K562 (cell line): ENCODE measurements around the gene CYSRT1. TPM values are rescaled to one million over a fixed set of nuclear protein-coding genes. Genes with fewer than 3 reads are reported as not detected.

Experiments used
- ATAC-seq: fragments of 200-7000 bp; cut with Tn5 transposase; 3 replicates; pipeline ENCODE4 v1.9.1; 2020; ENCODE audit warnings: moderate library complexity
- BruUV-seq: library from RNA; stranded (reverse); fragments of 400-500 nt; replicated peaks from 2 replicates; lab custom pipeline; 2021; lab: Mats Ljungman, UMichigan
- CTCF ChIA-PET: fragments of 300-600 bp; formaldehyde crosslinking; extraction: SDS; loops from one replicate; lab custom pipeline; 2021; ENCODE audit warnings: low intra/inter-chr PET ratio; lab: Yijun Ruan, JAX
- POLR2A ChIA-PET: fragments of 300-600, 350-650 bp; sonication (Branson Sonifier 250); formaldehyde crosslinking; extraction: SDS; loops from one replicate; lab custom pipeline; 2021; ENCODE audit warnings: antibody characterized with exemption, inconsistent platforms; lab: Yijun Ruan, JAX
- DNase-seq, 4 experiments: peaks; one replicate each; pipeline versions ENCODE4 v3.0.0 to v3.0.0-alpha.2; 2011 to 2018; ENCODE audit warnings: low spot score in 3 of 4, mixed read lengths in 3 of 4; ENCODE audit errors: extremely low read depth in 1 of 4
- FAIRE-seq: peaks from 2 replicates; lab custom pipeline; 2011; peaks lifted over from hg19 to GRCh38; lab: Jason Lieb, UNC
- H2AFZ ChIP-seq: 2 replicates; pipeline ENCODE4 v1.6.0; 2011; ENCODE audit warnings: low read depth, low read length, control low read depth, inconsistent platforms
- H3K27ac ChIP-seq: fragments of 200-600 bp; 3 replicates; pipeline ENCODE4 v1.8.0; 2011; ENCODE audit warnings: low read depth, mild to moderate bottlenecking, control low read depth, inconsistent platforms, low read length, moderate library complexity, mixed read lengths; ENCODE audit errors: extremely low read depth
- H3K27me3 ChIP-seq, 2 experiments: fragments of 300-600 bp in 1 of 2; 2 replicates in 1 of 2; 3 replicates in 1 of 2; pipeline versions ENCODE4 v1.6.0 to v1.8.0; 2011; ENCODE audit warnings: inconsistent platforms in 2 of 2, low read length in 2 of 2, mild to moderate bottlenecking in 1 of 2, mixed read lengths in 1 of 2, moderate library complexity in 1 of 2; ENCODE audit not compliant: control insufficient read depth in 2 of 2, insufficient read depth in 2 of 2
- H3K36me3 ChIP-seq: fragments of 300-600 bp; 3 replicates; pipeline ENCODE4 v1.8.0; 2011; ENCODE audit warnings: mild to moderate bottlenecking, low read length, inconsistent platforms; ENCODE audit not compliant: control insufficient read depth, insufficient read depth
- H3K4me1 ChIP-seq, 2 experiments: fragments of 200-600 bp in 1 of 2; replicated peaks in 1 of 2; 2 replicates in 1 of 2; 3 replicates in 1 of 2; pipeline versions ENCODE4 v1.5.1 to v1.8.0; 2011; ENCODE audit warnings: inconsistent platforms in 2 of 2, low read length in 2 of 2, mild to moderate bottlenecking in 1 of 2, mixed read lengths in 1 of 2, moderate library complexity in 1 of 2; ENCODE audit not compliant: control insufficient read depth in 2 of 2, insufficient read depth in 2 of 2
- H3K4me2 ChIP-seq: 2 replicates; pipeline ENCODE4 v1.6.1; 2011; ENCODE audit warnings: low read length, control low read depth, inconsistent platforms, mixed read lengths; ENCODE audit not compliant: insufficient read depth
- H3K4me3 ChIP-seq: fragments of 200-600 bp; sonication (generic), shearing (Covaris generic); 2 replicates; pipeline ENCODE4 v1.5.1; 2016; ENCODE audit warnings: control low read depth, inconsistent platforms
- H3K79me2 ChIP-seq: fragments of 200-600 bp; 3 replicates; pipeline ENCODE4 v1.8.0; 2011; ENCODE audit warnings: low read length, inconsistent platforms; ENCODE audit not compliant: control insufficient read depth, insufficient read depth
- H3K9ac ChIP-seq, 2 experiments: 2 replicates each; pipeline versions ENCODE4 v1.6.0 to v1.6.1; 2011; ENCODE audit warnings: low read depth in 2 of 2, low read length in 2 of 2, control low read depth in 1 of 2, inconsistent platforms in 1 of 2, mild to moderate bottlenecking in 1 of 2, mixed read lengths in 1 of 2; ENCODE audit not compliant: insufficient read depth in 1 of 2
- H3K9me1 ChIP-seq: one replicate; pipeline ENCODE4 v1.6.0; 2011; ENCODE audit warnings: inconsistent platforms, mild to moderate bottlenecking, low read length, moderate library complexity; ENCODE audit not compliant: control insufficient read depth, insufficient read depth
- H3K9me3 ChIP-seq: replicated peaks from 2 replicates; pipeline ENCODE4 v1.5.1; 2011; ENCODE audit warnings: low read depth, low read length, inconsistent platforms; ENCODE audit not compliant: control insufficient read depth, insufficient read depth
- H4K20me1 ChIP-seq: replicated peaks from 2 replicates; pipeline ENCODE4 v1.6.1; 2011; ENCODE audit warnings: low read length, inconsistent platforms, mixed read lengths; ENCODE audit not compliant: control insufficient read depth, insufficient read depth
- RB1 ChIP-seq: fragments of 450-650 bp; IDR thresholded peaks from 2 replicates; pipeline ENCODE4 v1.6.1; 2017; ENCODE audit warnings: low read depth, mild to moderate bottlenecking
- RBFOX2 ChIP-seq: fragments of 200-400 bp; formaldehyde crosslinking; IDR thresholded peaks from 2 replicates; pipeline ENCODE4 v1.6.1; 2017; ENCODE audit warnings: low read depth, mild to moderate bottlenecking, low read length, moderate library complexity
- ZFP36 ChIP-seq: fragments of 150-350 bp; IDR thresholded peaks from 2 replicates; pipeline ENCODE4 v1.6.1; 2018; ENCODE audit warnings: low read length, low read depth; ENCODE audit not compliant: partially characterized antibody
- WGBS: fragments of 100-300 bp; shearing (Covaris generic); methylation state at CpG from one replicate; pipeline ENCODE4 v1.1.6; 2016; ENCODE audit warnings: low coverage, mixed read lengths; ENCODE audit not compliant: insufficient coverage; ENCODE audit errors: missing lambda C conversion rate; 5-methylcytosine and 5-hydroxymethylcytosine counted together
- in situ Hi-C: fragments of 300-500 bp; cut with MboI; formaldehyde crosslinking; loops from 4 replicates; pipeline ENCODE4 v1.15.0; 2018; ENCODE audit warnings: inconsistent platforms, mixed read lengths
- intact Hi-C: fragments of 100-400 bp; cut with micrococcal nuclease; formaldehyde crosslinking; loops from 2 replicates; pipeline ENCODE4 v1.14.2; 2022
- polyA plus RNA-seq, 8 experiments: library from polyadenylated mRNA; depleted of rRNA in 4 of 8; stranded (reverse) in 5 of 8; unstranded in 3 of 8; fragments of >200 nt; fragmentation: Nextera tagmentation in 2 of 8; fragmentation: Illumina TruSeq in 1 of 8; extraction: Ambion mirVana in 2 of 8; extraction: Trizol in 1 of 8; gene quantifications; 2 replicates each; pipeline versions ENCODE4 v1.2.1 to v1.2.3, GENCODE V29; 2011 to 2014; ENCODE audit warnings: inconsistent platforms in 1 of 8, missing spikeins in 1 of 8
- total RNA-seq, 7 experiments: library from RNA; depleted of rRNA in 6 of 7; stranded (reverse); fragments of >200 nt in 6 of 7; fragmentation: Illumina TruSeq in 2 of 7; extraction: Trizol in 2 of 7; gene quantifications; 2 replicates each; pipeline versions ENCODE4 v1.2.1 to v1.2.3, GENCODE V29; 2011 to 2021; ENCODE audit warnings: low replicate concordance in 1 of 7

Gene CYSRT1
- total and polyA plus RNA-seq, 9 of the 15 experiments (the other 6 are each of a cell fraction or from before 2014, with no cell fraction given): 0.04 to 1.4 (median 0.42) TPM; not detected in 3

DNA sequence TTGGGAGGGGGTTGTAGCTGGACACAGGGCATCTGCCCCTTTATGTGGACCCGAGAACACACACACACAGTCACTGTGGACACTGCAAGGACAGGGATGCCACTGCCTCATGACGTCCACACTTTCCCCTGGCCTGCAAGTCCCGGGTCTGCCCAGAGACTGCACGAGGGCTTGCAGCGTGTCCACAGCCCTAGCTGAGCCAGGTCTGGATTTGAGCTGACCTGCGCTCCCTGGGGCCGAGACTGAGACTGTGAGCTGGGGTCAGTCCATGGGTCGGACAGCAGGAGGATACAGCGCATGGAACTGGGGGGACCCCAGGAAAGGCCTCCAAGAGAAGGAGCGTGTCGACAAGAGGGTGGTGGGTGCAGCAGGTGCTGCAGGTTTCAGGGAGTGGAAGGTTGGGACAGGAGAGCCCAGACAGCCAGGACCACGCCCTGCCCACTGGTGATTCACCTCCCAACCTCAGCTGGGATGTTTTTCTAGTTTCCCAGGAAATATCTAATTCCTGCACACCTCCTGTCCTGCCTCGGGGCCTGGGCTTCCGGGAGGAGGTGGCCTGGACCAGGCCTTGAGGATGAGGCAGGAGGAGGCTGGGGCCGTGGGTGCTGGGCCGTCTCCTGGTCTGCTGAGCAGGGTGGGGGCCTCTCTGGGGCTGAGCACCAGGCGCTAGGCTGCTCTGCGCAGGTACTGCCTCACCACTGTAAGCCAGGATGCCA lies 1.5 kb downstream of the CYSRT1 start:
- intact Hi-C loops: loop anchor here (1.0 to 2.0 kb wide), 3 partner anchors 38 to 176 kb away; partner anchors contain the start of genes ANAPC2 and SSNA1

More for the DNA sequence above, 1.5 kb downstream of the CYSRT1 start:
- Histone ChIP-seq H3K9ac (peak overlapping the region in 1 of 2 experiments; percentile 81; a peak in 1 of 4 replicates), H2AFZ (no peak overlapping the region), H4K20me1 (no peaks in the 10 kb centered on the region)
- no TSS peak for BruUV-seq
- ChIA-PET CTCF (interaction anchor here (0.8 to 2.6 kb wide), 5 partner anchors 38 to 181 kb away, joined by 3 to 19 read pairs (median 5); partner anchors contain the start of genes ANAPC2, MAN1B1, NPDC1 and SSNA1), POLR2A (interaction anchor here (0.7 to 1.9 kb wide), 4 partner anchors 14 to 40 kb away, joined by 3 to 6 read pairs (median 4); partner anchors contain the start of genes ANAPC2, SSNA1 and TUBB4B)
- in situ Hi-C loops: loop anchor here (5.0 to 25.0 kb wide), 3 partner anchors 39 to 439 kb away; partner anchors contain the start of genes ANAPC2, CCDC183, SSNA1 and TMEM141
- 0 out of 2 replicates have a peak, but pooled peaks have one; percentile 2 for TF ChIP-seq RBFOX2
- peak; percentile 12 for TF ChIP-seq ZFP36
- no peak for TF ChIP-seq RB1
- TF ChIP-seq, all 486 proteins: peak for 2
- FAIRE-seq (no peak), DNase-seq (no peak), ATAC-seq (no peak)
- WGBS: 35% methylated on average over 15 of the region's 18 CpGs
- Histone ChIP-seq H3K9me1 (no peaks in the 10 kb centered on the region), H3K9me3 (no peaks in the 10 kb centered on the region), H3K4me2 (no peak overlapping the region), H3K36me3 (no peaks in the 10 kb centered on the region), H3K4me3 (no peak overlapping the region), H3K4me1 (peaks cover 21 to 96% of the 10 kb centered on the region in 2 experiments), H3K79me2 (no peaks in the 10 kb centered on the region), H3K27ac (no peak overlapping the region), H3K27me3 (no peaks in the 10 kb centered on the region)
